ENCODE data around the gene DUOX2. TPM values are rescaled to one million over a fixed set of nuclear protein-coding genes. Genes with fewer than 3 reads are reported as not detected.

The DUOX2 gene
- 0.02 TPM in 1 of 2 replicates, not detected in the other for total RNA-seq (2014; rRNA removed; shearing (Covaris generic))
- not detected in 2 replicates for polyA plus RNA-seq (2014; cell fraction: nucleus; rRNA removed)

DNA sequence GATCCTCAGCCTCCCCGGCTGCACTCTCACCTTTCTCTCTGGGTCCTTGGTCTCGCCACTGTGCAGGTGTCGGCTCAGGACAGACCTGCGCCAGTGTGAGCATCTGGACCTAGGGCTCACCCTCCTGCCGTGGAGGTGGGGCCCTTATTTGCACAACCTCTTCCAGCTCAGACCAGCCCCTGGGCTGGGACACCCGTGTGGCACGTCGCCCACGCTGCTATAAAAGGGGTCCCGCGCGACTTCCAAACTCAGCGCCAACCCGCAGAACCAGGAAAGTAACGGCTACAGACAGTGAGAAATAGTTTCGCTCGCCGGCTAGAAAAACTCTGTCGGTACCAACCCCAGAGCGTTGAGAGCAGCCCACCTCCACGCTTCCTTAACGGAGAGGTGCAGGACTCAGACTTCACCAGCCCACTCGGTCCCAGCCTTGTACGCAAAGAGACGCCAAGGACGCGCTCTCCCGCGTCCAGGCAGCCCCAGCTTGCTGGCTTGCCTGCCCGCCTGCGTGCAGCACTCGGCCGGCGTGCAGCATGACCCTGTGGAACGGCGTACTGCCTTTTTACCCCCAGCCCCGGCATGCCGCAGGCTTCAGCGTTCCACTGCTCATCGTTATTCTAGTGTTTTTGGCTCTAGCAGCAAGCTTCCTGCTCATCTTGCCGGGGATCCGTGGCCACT is at the start of gene DUOX2, which contains the start of gene DUOXA2:
Gene DUOX2, minus strand, starts transcription at position 97 of the 675 bp plus-strand sequence. CDS start 761 bp downstream, outside the sequence.
Gene DUOXA2, plus strand, starts transcription at position 251 of the 675 bp plus-strand sequence. Its CDS starts 280 bp downstream, at position 531.
- no peak for DNase-seq (ENCODE audit: extremely low read depth, low read depth)

DNA sequence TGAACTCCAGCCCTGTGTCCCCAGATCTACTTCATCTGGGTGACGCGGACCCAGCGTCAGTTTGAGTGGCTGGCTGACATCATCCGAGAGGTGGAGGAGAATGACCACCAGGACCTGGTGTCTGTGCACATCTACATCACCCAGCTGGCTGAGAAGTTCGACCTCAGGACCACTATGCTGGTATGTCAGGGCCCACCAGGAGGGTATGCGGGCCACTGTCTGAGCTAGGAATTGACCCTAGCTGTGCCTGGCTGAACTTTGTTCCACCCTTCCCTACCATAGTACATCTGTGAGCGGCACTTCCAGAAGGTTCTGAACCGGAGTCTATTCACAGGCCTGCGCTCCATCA is 49.5 kb upstream of the DUOX2 start:
- DNase-seq (ENCODE audit: extremely low read depth, low read depth) = no peak

DNA sequence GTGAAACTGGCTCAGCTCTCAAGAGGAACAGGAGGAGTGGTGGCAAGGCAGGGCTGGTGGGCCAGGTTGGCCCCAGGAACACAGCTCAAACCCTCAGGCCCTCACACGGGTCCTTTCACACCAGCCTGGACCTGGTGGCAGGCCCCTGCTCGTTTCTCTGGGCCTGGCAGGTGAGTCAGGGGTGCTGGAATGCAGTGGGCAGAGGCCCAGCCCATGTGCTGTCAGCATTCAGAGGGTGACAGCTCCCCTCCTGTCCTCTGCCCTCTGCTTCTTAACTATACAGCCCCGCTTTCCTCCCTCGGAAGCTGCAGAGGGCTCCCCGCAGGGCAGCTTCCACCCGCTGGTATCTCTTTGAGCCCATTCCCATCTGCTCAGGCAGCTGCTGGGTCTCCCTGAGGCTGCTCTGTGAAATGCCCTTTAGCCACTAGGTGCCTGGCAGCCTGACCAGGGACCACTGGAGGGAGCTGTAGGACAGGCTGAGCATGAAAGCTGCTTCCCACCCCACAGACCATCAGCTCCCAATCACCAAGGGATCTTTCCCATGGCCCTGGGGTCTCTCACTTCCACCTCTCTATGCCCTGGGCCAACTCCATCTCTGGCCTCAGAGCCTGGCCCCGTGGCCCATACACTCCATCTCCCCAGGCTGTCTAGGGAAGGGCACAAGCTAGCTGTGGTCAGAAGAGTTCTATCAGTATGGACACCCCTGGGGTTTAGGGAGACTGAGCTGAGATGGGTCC is 49.0 kb upstream of the DUOX2 start:
- peak; percentile 73 for DNase-seq (ENCODE audit: extremely low read depth, low read depth)

DNA sequence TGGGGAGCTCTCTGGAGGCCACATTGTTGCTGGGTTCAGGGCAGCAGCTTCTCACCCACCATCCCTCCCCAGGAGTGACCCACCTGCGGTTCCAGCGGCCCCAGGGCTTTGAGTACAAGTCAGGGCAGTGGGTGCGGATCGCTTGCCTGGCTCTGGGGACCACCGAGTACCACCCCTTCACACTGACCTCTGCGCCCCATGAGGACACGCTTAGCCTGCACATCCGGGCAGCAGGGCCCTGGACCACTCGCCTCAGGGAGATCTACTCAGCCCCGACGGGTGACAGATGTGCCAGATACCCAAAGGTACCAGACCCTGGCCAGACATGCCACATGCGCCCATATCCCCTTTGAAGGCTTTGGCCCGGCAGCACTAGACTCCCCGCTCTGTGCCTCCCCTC is 47.7 kb upstream of the DUOX2 start:
- DNase-seq (ENCODE audit: extremely low read depth, low read depth) = no peak

DNA sequence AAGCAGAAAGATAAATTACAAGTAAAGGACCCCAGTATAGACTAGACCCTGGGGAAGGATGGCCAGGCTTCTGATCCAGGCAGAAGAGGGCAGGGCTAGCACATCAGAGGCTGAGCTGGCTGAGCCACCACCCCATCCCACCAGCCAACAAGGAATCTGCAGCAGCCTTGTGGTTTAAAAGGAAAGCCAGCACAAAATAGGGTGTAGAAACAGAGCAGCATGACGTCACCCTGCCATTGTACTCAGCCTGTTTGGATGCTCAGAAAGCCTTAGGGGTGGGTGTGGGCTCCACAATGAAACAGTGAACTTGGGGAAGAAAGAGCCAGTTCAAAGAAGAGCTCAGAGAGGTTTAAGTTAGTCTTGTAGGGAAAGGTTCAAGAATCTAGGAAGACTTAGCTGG is 44.0 kb upstream of the DUOX2 start:
- no peak for DNase-seq (ENCODE audit: extremely low read depth, low read depth)

DNA sequence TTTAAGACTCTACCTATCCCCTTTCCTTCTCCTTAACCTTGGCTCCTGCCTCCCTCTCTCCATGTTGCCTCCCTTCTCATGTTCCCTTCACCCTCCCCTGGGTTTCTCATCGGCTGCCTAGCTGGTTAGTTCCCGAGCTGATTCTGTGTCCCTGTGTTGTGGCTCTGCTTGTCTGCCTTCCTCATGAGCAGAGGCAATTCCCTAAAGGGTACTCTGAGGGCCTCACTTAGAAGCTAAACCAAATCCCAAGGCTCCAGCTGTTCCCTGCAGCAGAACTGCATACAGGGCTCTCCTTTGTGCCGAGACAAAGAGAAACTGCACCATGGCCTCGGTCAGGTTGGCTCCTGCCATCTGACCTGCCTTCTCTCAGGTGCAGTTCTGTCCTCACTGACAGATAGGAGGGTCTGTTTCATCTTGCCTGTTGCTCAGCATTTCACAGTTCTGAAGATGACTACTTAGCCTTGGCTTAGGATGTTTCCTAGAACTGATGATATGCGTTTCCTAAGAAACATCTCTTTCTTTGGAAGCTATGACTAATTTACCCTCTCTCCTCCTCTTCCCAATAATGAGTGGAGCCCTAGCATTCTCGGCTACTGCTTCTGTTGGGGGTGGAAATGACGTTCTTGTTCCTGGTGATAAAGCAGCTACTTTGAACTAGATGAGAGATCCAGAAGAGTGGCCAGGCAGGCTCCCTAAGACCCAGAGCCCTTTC is 42.9 kb upstream of the DUOX2 start:
- no peak for DNase-seq (ENCODE audit: extremely low read depth, low read depth)

DNA sequence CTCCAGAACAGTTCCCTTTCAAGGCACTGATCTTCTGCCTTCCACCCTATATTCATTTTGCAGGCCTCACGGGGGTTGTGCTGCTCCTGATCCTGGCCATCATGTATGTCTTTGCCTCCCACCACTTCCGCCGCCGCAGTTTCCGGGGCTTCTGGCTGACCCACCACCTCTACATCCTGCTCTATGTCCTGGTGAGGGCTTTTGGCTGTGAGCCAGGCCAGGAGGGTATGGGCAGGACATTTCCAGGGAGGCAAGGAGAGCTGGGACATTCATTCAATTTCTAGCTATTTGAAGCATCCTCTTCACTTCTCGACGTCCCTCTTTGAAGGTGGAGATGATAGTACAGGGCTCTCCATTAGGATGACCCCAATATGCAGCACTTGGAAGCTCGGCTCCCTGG is 41.8 kb upstream of the DUOX2 start:
- DNase-seq (ENCODE audit: extremely low read depth, low read depth) = no peak

DNA sequence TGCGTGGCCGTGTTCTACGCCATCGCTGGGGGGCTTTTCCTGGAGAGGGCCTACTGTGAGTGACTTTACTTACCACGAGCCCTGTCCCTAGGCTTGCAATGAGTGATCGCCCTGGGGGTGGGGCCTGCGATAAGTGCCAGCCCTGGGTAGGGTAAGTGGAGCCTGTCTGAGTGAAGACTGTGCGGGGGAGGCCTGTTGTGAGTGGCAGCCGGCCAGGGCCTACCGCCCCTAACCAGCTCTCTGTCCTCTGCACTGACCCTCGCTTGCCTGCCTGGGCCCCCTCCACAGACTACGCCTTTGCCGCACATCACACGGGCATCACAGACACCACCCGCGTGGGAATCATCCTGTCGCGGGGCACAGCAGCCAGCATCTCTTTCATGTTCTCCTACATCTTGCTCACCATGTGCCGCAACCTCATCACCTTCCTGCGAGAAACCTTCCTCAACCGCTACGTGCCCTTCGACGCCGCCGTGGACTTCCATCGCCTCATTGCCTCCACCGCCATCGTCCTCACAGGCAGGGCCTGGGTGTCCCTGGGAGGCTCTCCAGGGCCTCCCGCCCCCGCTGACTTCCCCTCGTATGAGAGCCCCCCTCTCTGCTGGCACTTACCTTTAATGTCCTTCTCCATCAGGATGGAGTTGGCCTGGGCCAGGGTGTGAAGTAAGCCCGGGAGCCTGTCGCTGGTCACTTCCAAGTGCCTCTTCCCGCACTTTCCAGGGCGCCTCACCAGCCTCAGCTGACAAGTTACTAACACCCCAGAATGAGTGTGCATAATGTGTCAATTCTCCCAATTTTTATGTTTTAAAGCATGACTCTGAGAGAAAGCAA is 38.2 kb upstream of the DUOX2 start:
- DNase-seq (ENCODE audit: extremely low read depth, low read depth) = no peak

DNA sequence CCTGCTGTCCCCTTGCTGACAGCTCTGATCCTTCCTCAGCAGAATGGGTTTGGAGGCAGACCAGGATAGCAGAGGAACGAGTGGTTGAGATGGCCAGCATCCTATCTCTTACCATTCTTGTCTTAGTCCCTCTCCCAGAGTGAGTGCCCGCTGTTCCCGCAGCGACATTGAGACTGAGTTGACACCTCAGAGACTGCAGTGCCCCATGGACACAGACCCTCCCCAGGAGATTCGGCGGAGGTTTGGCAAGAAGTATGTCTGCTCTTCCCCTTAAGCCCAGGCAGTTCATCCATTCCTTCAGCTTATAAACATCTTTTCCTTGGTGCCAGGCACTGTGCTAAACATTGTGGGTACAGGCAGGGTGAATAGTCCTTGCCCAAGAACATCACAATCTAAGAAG is 37.0 kb upstream of the DUOX2 start:
- DNase-seq (ENCODE audit: extremely low read depth, low read depth) = no peak

DNA sequence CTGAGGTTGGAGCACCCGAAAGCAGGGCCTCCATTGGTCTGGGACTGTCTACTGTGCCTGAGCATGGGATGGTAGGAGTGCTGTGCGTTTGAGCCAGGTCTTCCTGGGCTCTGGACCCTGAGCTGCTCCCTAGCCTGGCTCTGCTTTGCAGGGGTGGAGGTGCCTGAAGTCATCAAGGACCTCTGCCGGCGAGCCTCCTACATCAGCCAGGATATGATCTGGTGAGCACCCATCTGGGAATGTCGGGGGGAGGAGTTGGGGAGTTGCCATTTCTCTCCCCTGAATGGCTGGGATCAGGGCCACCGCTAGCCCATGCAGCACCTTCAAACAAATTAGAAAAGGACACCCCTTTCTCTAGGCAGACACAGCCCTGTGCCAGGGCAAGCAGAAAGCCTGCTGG is 36.5 kb upstream of the DUOX2 start:
- no peak for DNase-seq (ENCODE audit: extremely low read depth, low read depth)

DNA sequence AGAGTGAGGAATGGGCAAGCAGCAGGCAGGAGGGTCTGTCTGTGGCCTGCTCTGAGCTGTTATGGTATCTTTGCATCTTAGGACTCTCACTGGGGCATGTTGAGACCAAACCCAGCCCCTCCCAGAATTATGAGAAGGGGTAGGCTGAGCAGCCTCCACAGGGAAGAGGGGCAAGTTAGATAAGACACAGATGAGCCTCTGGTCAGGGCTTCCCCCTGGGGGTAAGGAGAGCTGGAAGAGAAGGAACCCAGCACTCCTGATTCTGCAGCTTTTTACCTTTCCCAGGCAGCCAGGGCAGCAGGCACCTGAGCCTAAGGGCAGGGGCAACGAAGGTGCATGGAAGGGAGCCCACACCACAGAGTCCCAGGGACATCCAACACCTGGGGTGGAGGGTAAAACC is 35.1 kb upstream of the DUOX2 start:
- no peak for DNase-seq (ENCODE audit: extremely low read depth, low read depth)

DNA sequence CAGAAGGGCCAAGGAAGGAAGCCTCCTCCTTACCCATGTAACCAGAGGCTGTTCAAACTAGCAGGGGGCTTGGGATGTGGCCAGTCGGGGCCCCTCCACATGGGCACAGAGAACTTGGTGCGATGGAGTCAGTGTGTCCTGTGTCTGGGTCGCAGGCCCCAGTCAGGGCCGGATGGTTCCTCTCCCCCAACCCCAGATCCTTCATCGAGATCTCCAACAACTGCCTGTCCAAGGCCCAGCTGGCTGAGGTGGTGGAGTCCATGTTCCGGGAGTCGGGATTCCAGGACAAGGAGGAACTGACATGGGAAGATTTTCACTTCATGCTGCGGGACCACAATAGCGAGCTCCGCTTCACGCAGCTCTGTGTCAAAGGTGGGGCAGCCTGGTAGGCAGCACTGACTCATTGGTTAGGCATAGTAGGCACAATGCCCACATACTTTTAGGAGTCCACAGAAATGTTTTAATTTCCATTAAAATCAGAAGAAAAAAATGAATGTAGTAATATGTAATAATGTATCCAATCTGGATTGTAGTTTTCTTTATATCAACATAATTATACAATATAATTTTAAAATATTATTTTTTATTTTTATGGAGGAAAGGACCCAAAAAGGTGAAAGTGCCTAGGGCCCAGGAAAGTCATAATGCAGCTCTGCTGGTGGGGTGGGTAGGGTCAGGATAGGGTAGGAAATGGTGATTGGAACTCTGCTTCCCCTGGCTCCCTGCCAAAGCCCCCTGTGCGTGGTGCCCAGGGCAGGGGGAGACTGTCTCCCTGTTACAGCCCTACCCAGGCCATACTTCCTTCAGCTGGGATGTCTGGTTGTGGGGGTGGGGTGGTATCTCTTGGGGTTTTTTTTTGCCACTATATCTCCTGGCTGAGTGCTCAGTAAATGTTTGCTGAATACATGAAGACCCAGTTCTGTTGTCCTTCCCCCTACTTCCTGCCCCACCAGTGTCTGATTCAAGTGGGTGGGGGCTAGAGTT is 34.4 kb upstream of the DUOX2 start:
- no peak for DNase-seq (ENCODE audit: extremely low read depth, low read depth)

DNA sequence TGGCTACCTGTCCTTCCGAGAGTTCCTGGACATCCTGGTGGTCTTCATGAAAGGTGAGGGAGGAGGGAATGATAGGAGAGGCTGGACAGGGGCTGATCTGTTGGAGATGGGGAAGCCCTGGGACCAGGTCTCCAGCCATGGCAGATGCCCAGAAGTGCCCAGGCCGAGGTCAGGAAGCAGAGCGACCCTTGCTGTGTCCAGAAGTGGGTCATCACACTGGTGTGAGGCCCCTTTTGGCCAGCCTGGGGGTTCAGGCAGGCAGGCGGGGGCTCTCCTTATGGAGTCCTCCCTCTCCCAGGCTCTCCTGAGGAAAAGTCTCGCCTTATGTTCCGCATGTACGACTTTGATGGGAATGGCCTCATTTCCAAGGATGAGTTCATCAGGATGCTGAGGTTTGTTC is 33.6 kb upstream of the DUOX2 start:
- no peak for DNase-seq (ENCODE audit: extremely low read depth, low read depth)

DNA sequence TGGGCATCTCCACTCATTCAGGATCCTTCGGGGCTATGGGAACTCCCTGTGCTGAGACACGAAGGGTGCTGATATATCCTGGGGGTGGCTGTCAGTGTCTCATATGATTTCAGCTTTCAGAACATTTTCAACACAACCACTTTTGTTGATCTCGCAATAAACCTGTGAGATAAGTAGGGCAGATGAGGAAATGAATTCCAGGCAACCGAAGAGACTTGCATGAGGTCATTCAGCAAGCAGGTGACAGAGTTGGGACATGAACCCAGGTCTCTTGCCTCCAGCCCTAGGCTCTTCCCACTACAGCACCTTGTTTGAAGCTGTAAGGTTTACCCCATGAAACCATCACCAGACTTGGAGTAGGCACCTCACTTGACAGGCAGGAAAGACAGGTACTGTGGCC is 32.4 kb upstream of the DUOX2 start:
- DNase-seq (ENCODE audit: extremely low read depth, low read depth) = no peak

DNA sequence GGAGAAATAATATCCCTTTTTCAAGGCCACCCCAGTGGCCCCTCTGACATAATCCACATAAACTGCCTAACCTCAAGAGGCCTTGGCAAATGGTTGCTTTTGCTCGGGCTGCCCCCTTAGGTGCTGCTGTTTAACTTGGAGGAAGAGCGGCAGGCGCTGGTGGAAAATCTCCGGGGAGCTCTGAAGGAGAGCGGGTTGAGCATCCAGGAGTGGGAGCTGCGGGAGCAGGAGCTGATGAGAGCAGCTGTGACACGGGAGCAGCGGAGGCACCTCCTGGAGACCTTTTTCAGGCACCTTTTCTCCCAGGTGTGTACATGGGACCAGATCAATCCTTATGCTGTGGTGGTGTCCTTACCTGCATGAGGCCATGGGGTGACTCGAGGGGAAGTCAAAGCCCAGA is 30.8 kb upstream of the DUOX2 start:
- DNase-seq (ENCODE audit: extremely low read depth, low read depth) = no peak

DNA sequence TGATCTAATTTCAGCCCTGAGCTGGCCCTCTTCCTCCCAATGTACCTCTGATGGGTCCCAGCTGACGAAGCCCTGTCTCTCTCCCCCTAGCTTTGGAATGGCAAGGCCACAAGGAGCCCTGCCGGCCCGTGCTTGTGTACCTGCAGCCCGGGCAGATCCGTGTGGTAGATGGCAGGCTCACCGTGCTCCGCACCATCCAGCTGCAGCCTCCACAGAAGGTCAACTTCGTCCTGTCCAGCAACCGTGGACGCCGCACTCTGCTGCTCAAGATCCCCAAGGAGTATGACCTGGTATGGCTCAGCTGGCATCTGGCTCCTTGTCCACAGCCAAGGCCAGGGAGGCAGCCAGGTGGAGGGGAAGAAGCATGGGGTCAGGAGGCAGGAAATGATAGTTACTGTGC is 30.0 kb upstream of the DUOX2 start:
- no peak for DNase-seq (ENCODE audit: extremely low read depth, low read depth)

DNA sequence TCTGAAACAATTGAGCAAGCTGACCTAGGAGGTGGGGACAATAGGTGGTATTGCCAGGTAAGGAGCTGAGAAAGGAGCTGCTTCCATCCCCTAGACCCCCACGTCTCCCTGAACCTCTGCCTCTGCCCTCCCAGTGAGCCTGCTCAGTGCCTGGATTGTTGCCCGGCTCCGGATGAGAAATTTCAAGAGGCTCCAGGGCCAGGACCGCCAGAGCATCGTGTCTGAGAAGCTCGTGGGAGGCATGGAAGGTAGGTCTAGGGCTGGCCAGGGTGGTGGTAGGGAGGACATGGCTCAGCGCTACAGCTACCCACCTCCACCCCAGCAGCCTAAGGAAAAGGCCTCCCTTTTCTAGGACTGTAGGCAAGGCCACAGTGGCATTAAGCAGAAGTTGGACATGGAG is 29.1 kb upstream of the DUOX2 start:
- no peak for DNase-seq (ENCODE audit: extremely low read depth, low read depth)

DNA sequence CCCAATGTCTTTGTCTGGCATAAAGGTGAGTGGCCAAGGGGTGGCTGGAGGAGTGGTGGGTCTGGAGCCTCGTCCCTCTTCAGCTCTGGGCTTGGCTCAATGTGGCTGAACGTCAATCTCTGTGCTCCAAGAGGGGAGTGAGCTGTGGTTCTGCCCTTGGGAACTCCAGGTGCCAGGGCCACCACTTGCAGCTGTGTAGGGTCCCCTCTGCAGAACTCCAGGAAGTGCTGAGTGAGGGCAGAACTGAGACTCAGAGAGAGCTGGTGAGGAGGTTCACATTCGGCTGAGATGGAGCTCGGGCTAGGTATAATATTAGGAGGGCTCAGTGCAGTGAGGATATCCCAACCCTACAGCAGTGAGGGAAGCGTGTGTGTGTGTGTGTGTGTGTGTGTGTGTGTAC is 27.4 kb upstream of the DUOX2 start:
- no peak for DNase-seq (ENCODE audit: extremely low read depth, low read depth)

DNA sequence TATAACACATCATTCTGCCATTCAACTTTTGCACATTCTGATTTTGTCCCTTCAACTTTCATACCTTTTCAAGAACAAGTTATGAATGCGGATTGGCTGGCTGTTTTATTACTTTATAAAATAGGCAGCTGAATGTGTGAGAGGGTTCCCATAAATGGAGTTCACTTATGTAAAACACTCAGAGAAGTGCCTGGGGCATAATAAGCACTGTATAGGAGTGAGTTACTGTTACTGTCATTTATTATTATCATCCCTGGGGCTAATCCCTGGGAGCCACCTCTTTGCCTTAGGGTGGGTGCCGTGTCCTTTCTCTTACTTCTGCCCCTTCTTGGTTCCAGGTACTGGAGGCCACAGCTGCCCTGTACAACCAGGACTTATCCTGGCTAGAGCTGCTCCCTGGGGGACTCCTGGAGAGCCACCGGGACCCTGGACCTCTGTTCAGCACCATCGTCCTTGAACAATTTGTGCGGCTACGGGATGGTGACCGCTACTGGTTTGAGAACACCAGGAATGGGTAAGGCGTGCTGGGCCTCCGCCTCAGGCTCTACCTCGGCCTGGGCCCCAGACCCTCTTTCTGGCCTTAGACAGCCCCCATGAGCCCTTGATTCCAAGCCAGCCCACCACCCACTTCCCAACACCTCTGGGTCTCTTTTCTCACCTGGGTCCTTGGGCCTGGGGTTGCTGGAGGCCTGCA is 26.7 kb upstream of the DUOX2 start:
- DNase-seq (ENCODE audit: extremely low read depth, low read depth) = no peak

All from NCI-H460 (cell line).